MM.1S (cell line): ENCODE measurements around the gene PPP1R7.

Experiments
- DNase-seq: peaks from one replicate; pipeline ENCODE4 v3.0.0-alpha.2; 2015
- H2AFZ ChIP-seq: fragments of 300-600 bp; sonication (generic); 2 replicates; pipeline ENCODE4 v1.6.0; 2016; ENCODE audit warnings: antibody characterized with exemption, low read length
- H3F3A ChIP-seq: fragments of 300-600 bp; sonication (generic); 2 replicates; pipeline ENCODE4 v1.6.1; 2016; ENCODE audit warnings: mild to moderate bottlenecking, antibody characterized with exemption, low read length, moderate library complexity, mixed read lengths; ENCODE audit not compliant: insufficient read depth
- H3K27ac ChIP-seq: fragments of 300-600 bp; sonication (generic); 2 replicates; pipeline ENCODE4 v1.5.1; 2016; ENCODE audit warnings: mild to moderate bottlenecking, low read length
- H3K27me3 ChIP-seq: fragments of 300-600 bp; sonication (generic); replicated peaks from 2 replicates; pipeline ENCODE4 v1.6.0; 2016; ENCODE audit warnings: low read length; ENCODE audit not compliant: insufficient read depth
- H3K36me3 ChIP-seq: fragments of 300-600 bp; sonication (generic); replicated peaks from 2 replicates; pipeline ENCODE4 v1.6.1; 2016; ENCODE audit warnings: mild to moderate bottlenecking, low read length, mixed read lengths; ENCODE audit not compliant: insufficient read depth
- H3K4me1 ChIP-seq: fragments of 300-600 bp; sonication (generic); 2 replicates; pipeline ENCODE4 v1.6.1; 2016; ENCODE audit warnings: low read length, mixed read lengths
- H3K4me2 ChIP-seq: fragments of 300-600 bp; sonication (generic); 2 replicates; pipeline ENCODE4 v1.6.0; 2016; ENCODE audit warnings: low read depth, low read length
- H3K4me3 ChIP-seq: fragments of 300-600 bp; sonication (generic); 2 replicates; pipeline ENCODE4 v1.5.1; 2016; ENCODE audit warnings: low read length, mixed read lengths
- H3K79me2 ChIP-seq: fragments of 300-600 bp; sonication (generic); 2 replicates; pipeline ENCODE4 v1.6.1; 2016; ENCODE audit warnings: mixed run types, low read length, mixed read lengths
- H3K9ac ChIP-seq: fragments of 300-600 bp; sonication (generic); 2 replicates; pipeline ENCODE4 v1.6.1; 2016; ENCODE audit warnings: low read length, mixed read lengths
- H3K9me2 ChIP-seq: fragments of 300-600 bp; sonication (generic); replicated peaks from 2 replicates; pipeline ENCODE4 v1.6.1; 2016; ENCODE audit warnings: mild to moderate bottlenecking, low read length, mixed read lengths; ENCODE audit not compliant: insufficient read depth
- H3K9me3 ChIP-seq: fragments of 300-600 bp; sonication (generic); replicated peaks from 2 replicates; pipeline ENCODE4 v1.6.1; 2016; ENCODE audit warnings: mild to moderate bottlenecking, low read length, mixed read lengths; ENCODE audit not compliant: insufficient read depth
- H4K20me1 ChIP-seq: fragments of 300-600 bp; sonication (generic); 2 replicates; pipeline ENCODE4 v1.6.1; 2016; ENCODE audit warnings: mild to moderate bottlenecking, low read length, moderate library complexity, mixed read lengths; ENCODE audit not compliant: insufficient read depth
- EZH2 ChIP-seq: fragments of 300-600 bp; sonication (generic); optimal IDR thresholded peaks from 2 replicates; pipeline ENCODE3; 2017; ENCODE audit warnings: low read depth, mild to moderate bottlenecking, antibody characterized with exemption, low read length, mixed read lengths
- EZH2phosphoT487 ChIP-seq: fragments of 300-600 bp; sonication (generic); IDR thresholded peaks from 2 replicates; pipeline ENCODE4 v1.6.1; 2018; ENCODE audit warnings: antibody characterized with exemption, low read length
- TF ChIP-seq, protein P1 (sequence below): fragments of 300-600 bp; sonication (generic); IDR thresholded peaks from 2 replicates; pipeline ENCODE4 v1.5.1; 2016; ENCODE audit warnings: antibody characterized with exemption, low read length, mixed read lengths

PPP1R7 gene

DNA sequence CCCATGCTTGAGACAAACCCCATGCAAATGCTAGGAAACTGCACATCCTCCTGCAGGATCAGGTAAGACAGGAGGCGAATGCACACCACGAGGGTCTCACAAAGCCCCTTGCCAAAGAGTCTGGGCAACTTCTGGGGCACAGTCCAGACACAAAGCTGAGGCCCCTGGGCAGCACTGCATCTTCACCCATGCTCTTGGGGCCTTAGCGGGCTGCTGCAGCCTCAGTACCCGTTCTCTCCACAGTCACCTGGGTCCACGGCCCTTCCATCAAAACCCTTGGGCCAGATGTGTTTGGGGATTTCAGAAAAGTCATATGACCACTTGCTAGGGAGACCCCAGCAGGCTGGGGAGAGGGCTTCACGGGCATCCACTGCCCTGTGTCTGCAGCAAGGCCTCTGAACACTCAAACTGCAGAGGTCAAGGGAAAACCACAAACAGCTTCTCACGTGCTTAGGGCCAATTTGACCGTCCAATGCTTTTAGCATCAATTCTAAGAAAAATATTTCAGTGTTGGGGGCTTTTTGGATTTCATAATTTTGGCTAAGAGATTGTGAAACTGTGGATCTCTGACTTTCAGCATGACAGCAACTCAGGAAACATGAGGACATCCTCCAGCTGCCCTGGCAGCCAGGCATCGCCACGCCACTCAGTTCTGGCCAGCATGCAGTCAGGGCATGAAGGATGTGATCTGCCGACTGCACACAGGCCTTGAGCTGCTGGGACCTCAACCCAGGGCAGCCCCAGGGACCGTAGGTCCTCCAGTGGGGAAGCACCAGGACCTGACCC, 21.0 kb upstream of the PPP1R7 start:
- Histone ChIP-seq H3K36me3 (no peaks in the 10 kb centered on the region), H3F3A (no peaks in the 10 kb centered on the region), H3K27ac (no peak overlapping the region), H3K9ac (no peak overlapping the region), H3K9me2 (no peaks in the 10 kb centered on the region), H3K79me2 (no peaks in the 10 kb centered on the region), H3K4me3 (no peak overlapping the region), H3K4me1 (no peaks in the 10 kb centered on the region), H4K20me1 (no peaks in the 10 kb centered on the region), H3K9me3 (no peaks in the 10 kb centered on the region), H3K27me3 (no peaks in the 10 kb centered on the region), H2AFZ (no peak overlapping the region), H3K4me2 (no peak overlapping the region)
- TF ChIP-seq, protein P1, sequence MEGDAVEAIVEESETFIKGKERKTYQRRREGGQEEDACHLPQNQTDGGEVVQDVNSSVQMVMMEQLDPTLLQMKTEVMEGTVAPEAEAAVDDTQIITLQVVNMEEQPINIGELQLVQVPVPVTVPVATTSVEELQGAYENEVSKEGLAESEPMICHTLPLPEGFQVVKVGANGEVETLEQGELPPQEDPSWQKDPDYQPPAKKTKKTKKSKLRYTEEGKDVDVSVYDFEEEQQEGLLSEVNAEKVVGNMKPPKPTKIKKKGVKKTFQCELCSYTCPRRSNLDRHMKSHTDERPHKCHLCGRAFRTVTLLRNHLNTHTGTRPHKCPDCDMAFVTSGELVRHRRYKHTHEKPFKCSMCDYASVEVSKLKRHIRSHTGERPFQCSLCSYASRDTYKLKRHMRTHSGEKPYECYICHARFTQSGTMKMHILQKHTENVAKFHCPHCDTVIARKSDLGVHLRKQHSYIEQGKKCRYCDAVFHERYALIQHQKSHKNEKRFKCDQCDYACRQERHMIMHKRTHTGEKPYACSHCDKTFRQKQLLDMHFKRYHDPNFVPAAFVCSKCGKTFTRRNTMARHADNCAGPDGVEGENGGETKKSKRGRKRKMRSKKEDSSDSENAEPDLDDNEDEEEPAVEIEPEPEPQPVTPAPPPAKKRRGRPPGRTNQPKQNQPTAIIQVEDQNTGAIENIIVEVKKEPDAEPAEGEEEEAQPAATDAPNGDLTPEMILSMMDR: no peak
- TF ChIP-seq EZH2phosphoT487 (no peak), EZH2 (no peak)
- no peak for DNase-seq

DNA sequence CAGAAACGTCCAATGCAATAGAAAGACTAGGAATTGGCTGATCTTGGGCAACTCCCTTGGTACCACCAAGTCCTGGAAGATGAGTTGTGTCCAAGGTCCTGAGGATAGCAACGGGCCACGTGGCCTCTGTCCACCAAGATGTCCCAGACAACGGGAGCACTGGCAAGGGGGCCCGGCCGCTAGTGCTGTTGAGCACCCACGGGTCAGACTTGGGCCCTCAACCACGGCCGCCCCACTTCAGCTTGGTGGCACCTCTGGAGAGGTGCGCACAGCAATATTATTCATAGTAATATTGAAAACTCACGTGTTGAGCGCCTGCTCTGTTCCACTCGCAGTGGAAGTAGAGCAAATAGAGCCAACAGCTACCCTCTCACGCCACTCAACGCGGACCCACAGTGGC, 20.0 kb upstream of the PPP1R7 start:
- Histone ChIP-seq H3K79me2 (no peaks in the 10 kb centered on the region), H3F3A (no peaks in the 10 kb centered on the region), H3K4me2 (no peak overlapping the region), H3K4me3 (no peak overlapping the region), H3K27me3 (no peaks in the 10 kb centered on the region), H2AFZ (no peak overlapping the region), H3K9ac (no peak overlapping the region), H3K4me1 (no peaks in the 10 kb centered on the region), H3K36me3 (no peaks in the 10 kb centered on the region), H3K9me2 (no peaks in the 10 kb centered on the region), H3K27ac (no peak overlapping the region), H3K9me3 (no peaks in the 10 kb centered on the region), H4K20me1 (no peaks in the 10 kb centered on the region)
- DNase-seq: no peak
- TF ChIP-seq, protein P1: no peak
- TF ChIP-seq EZH2 (no peak), EZH2phosphoT487 (no peak)

DNA sequence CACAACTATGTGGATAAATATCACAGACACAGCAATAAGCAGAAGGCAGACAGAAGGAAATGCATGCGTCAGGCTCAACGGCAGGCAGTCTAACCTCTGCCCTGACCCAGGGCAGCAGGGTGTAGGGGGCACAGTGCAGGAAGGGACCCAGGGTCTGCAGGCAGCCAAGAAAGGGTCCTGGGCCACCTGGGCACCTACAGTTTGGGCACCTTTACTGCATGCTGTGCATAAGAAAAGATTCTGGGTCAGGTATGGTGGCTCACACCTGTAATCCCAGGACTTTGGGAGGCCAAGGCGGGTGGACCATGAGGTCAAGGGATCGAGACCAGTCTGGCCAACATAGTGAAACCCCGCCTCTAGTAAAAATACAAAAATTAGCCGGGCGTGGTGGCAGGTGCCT, 18.7 kb upstream of the PPP1R7 start:
- H3K9me2 ChIP-seq: no peaks in the 10 kb centered on the region
- no peak for DNase-seq

More for the DNA sequence above, 18.7 kb upstream of the PPP1R7 start:
- no peaks in the 10 kb centered on the region for H3K9me3 ChIP-seq
- H3K4me3 ChIP-seq: no peak overlapping the region
- H3K27ac ChIP-seq: no peak overlapping the region
- H3K27me3 ChIP-seq: no peaks in the 10 kb centered on the region
- H4K20me1 ChIP-seq: no peaks in the 10 kb centered on the region
- H3K4me2 ChIP-seq: no peak overlapping the region
- H3K4me1 ChIP-seq: no peaks in the 10 kb centered on the region
- no peaks in the 10 kb centered on the region for H3F3A ChIP-seq
- TF ChIP-seq, protein P1: no peak
- no peak for TF ChIP-seq EZH2phosphoT487
- no peak for TF ChIP-seq EZH2
- no peak overlapping the region for H2AFZ ChIP-seq
- no peaks in the 10 kb centered on the region for H3K79me2 ChIP-seq
- no peaks in the 10 kb centered on the region for H3K36me3 ChIP-seq
- no peak overlapping the region for H3K9ac ChIP-seq
